ENCODE data around the gene C12orf50. TPM values are rescaled to one million over a fixed set of nuclear protein-coding genes. Genes with fewer than 3 reads are reported as not detected.

Gene C12orf50
- total and polyA plus RNA-seq, 10 donors: 0.17 to 0.27 (median 0.19) TPM; not detected in 7

DNA sequence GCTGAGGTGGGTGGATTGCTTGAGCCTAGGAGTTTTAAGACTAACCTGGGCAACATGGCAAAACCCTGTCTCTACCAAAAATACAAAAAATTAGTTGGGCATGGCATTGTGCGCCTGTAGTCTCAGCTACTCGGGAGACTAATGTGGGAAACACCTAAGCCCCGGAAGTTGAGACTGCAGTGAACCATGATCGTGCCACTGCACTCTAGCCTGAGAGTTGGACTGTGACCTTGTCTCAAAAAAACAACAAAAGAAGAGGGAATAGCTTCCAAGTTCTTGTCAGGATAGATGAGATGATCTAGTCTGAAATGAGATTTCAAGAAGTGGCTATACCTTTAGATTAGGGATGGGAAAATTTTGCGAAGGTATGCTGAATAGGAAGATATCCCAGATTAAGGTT, 14.8 kb upstream of the C12orf50 start:
- TF ChIP-seq POLR2A (IDR thresholded peaks at IDR 0.05) (no peak), POLR2AphosphoS5 (IDR thresholded peaks at IDR 0.05) (no peak)
- TF ChIP-seq, protein P1, sequence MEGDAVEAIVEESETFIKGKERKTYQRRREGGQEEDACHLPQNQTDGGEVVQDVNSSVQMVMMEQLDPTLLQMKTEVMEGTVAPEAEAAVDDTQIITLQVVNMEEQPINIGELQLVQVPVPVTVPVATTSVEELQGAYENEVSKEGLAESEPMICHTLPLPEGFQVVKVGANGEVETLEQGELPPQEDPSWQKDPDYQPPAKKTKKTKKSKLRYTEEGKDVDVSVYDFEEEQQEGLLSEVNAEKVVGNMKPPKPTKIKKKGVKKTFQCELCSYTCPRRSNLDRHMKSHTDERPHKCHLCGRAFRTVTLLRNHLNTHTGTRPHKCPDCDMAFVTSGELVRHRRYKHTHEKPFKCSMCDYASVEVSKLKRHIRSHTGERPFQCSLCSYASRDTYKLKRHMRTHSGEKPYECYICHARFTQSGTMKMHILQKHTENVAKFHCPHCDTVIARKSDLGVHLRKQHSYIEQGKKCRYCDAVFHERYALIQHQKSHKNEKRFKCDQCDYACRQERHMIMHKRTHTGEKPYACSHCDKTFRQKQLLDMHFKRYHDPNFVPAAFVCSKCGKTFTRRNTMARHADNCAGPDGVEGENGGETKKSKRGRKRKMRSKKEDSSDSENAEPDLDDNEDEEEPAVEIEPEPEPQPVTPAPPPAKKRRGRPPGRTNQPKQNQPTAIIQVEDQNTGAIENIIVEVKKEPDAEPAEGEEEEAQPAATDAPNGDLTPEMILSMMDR (IDR thresholded peaks at IDR 0.05 in 8 of 11, conservative IDR thresholded peaks at IDR 0.05 in 3 of 11): no peak
- Histone ChIP-seq H3K27me3 (replicated peaks in 1 of 7) (no peaks in the 10 kb centered on the region), H3K4me1 (peaks cover 0 to 3% (median 0%) of the 10 kb centered on the region in 6 donors), H3K36me3 (peaks cover 5 to 65% (median 48%) of the 10 kb centered on the region in 6 donors), H3K9me3 (no peaks in the 10 kb centered on the region), H3K4me3 (no peak overlapping the region), H3K27ac (no peak overlapping the region)
- WGBS, 5 donors: 94 to 99% (median 97%) methylated on average over 5 of the region's 5 CpGs
- no peak for DNase-seq
- intact Hi-C loops (cut with DNase I; ENCODE audit: low total_unique reads): no loop called here

DNA sequence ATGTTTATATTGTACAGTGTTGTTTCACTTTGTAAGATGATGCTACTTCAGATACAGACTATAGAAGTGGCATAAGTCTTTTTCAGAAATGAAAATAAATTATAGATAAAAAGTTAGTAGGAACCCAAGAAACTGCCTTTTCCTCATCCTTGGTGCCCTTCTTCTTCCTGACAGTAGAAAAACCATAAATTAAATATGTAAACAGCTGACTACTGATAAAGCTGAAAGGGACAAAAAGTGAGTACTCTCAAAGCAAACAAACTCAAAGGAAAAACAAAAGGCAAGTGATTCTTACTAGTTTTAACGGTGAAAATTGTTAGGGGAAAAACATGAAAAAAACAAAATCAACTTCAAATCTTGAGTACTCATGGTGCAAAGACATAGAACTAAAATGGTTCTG, 8.6 kb upstream of the C12orf50 start:
- DNase-seq: no peak
- WGBS, 5 donors: 86 to 98% (median 94%) methylated on average over 1 of the region's 1 CpG
- intact Hi-C loops (cut with DNase I; ENCODE audit: low total_unique reads): no loop called here
- no peaks in the 10 kb centered on the region for H3K27me3 ChIP-seq (replicated peaks in 1 of 7)
- peaks cover 0 to 2% (median 0%) of the 10 kb centered on the region in 6 donors for H3K36me3 ChIP-seq
- no peak overlapping the region for H3K4me3 ChIP-seq
- no peak overlapping the region for H3K27ac ChIP-seq
- TF ChIP-seq POLR2A (IDR thresholded peaks at IDR 0.05): no peak
- TF ChIP-seq POLR2AphosphoS5 (IDR thresholded peaks at IDR 0.05): no peak
- TF ChIP-seq, protein P1 (IDR thresholded peaks at IDR 0.05 in 8 of 11, conservative IDR thresholded peaks at IDR 0.05 in 3 of 11): no peak
- peaks cover 16 to 44% (median 27%) of the 10 kb centered on the region in 6 donors for H3K4me1 ChIP-seq
- no peaks in the 10 kb centered on the region for H3K9me3 ChIP-seq

DNA sequence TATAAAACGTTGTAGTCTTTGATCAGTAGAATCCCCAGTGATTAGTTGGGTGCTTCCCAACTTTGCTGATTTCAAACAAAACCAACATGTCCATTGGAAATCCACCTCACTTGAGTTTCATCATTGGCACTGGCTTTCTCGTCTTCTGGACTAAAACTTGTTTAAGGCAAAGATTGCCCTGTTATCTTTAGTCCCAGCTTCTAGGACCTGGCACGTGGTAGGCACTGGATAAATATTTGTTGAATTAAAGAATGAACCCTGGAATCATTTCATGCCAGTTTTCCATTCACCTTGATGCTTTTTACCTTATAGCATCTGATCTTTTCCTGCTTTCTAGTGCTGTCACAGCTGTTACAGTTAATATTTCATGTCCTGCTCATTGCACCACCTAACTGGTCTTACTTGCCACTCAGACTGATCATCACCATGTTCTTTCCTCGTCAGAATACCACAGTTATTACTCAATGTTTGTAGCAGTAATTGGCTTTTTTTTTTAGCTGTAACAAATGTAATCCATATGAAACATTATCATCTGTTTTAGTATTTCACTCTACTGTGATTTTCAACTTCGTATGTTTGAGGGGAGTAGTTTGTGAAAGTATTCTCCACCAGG, 7.3 kb upstream of the C12orf50 start:
- Histone ChIP-seq H3K4me3 (peak overlapping the region in 7 of 8 donors; percentile 61 to 89 (median 73)), H3K27ac (no peak overlapping the region), H3K9me3 (no peaks in the 10 kb centered on the region), H3K27me3 (replicated peaks in 1 of 7) (no peaks in the 10 kb centered on the region), H3K36me3 (no peaks in the 10 kb centered on the region), H3K4me1 (peaks cover 16 to 44% (median 27%) of the 10 kb centered on the region in 6 donors)
- no peak for DNase-seq
- TF ChIP-seq POLR2A (IDR thresholded peaks at IDR 0.05) (no peak), POLR2AphosphoS5 (IDR thresholded peaks at IDR 0.05) (no peak)
- TF ChIP-seq, protein P1 (IDR thresholded peaks at IDR 0.05 in 8 of 11, conservative IDR thresholded peaks at IDR 0.05 in 3 of 11): no peak
- 30 to 55% (median 38%) methylated on average over 5 of the region's 5 CpGs for WGBS, 5 donors
- intact Hi-C loops (cut with DNase I; ENCODE audit: low total_unique reads): no loop called here

DNA sequence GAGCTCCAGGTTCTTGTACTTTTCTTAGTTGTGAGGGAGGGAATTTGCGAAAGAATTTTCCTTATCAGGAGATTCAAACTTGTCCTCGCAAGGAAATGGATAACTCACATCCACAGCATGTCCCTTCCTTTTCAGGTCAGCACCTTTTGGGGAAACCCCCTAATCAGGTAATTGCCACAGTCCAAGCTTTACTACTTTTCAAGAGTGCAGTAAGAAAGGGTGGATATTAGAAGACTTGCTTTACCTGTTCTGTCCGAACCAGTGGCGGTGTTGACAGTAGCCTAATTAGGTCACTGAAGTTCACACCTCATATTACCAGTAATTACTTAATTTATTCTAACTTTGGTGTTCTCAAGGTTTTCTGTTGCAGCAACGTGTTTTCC, 6.7 kb upstream of the C12orf50 start:
- Histone ChIP-seq H3K27ac (peak overlapping the region; percentile 65 to 88 (median 81)), H3K4me1 (peaks cover 16 to 44% (median 27%) of the 10 kb centered on the region in 6 donors), H3K9me3 (no peaks in the 10 kb centered on the region), H3K27me3 (replicated peaks in 1 of 7) (no peaks in the 10 kb centered on the region), H3K4me3 (peak overlapping the region; percentile 61 to 89 (median 74)), H3K36me3 (no peaks in the 10 kb centered on the region)
- DNase-seq: no peak
- TF ChIP-seq, protein P1 (IDR thresholded peaks at IDR 0.05 in 8 of 11, conservative IDR thresholded peaks at IDR 0.05 in 3 of 11): no peak
- TF ChIP-seq POLR2A (IDR thresholded peaks at IDR 0.05) (no peak), POLR2AphosphoS5 (IDR thresholded peaks at IDR 0.05) (no peak)
- intact Hi-C loops (cut with DNase I; ENCODE audit: low total_unique reads): no loop called here
- 5 to 8% (median 6%) methylated on average over 5 of the region's 5 CpGs for WGBS, 5 donors

Measured in spleen (tissue), 11 donors.